Measurements from ENCODE around the gene RPS25. TPM values are rescaled to one million over a fixed set of nuclear protein-coding genes. Genes with fewer than 3 reads are reported as not detected.

Gene RPS25
- total RNA-seq, 1 experiment from 2014 or later = 1,083 TPM

GRCh38 chr11:119023741-119024140 is 5.6 kb upstream of the RPS25 start:
- Histone ChIP-seq H3K4me1 (ENCODE audit: control insufficient read depth, insufficient read depth, low read length) (peaks cover 25% of the 10 kb centered on the region), H3K9me3 (ENCODE audit: control insufficient read depth, insufficient read depth, low read depth, low read length) (no peaks in the 10 kb centered on the region), H3K27ac (ENCODE audit: low read length) (no peak overlapping the region), H3K27me3 (ENCODE audit: control insufficient read depth, insufficient read depth, low read length) (no peaks in the 10 kb centered on the region), H3K36me3 (ENCODE audit: control insufficient read depth, insufficient read depth, low read length) (peaks cover 5% of the 10 kb centered on the region), H3K4me3 (ENCODE audit: low read depth in 2 of 2, low read length in 2 of 2) (no peak overlapping the region)
- ChIA-PET CTCF (no interaction called here), POLR2A (interaction anchor here (1.0 kb wide), 1 partner anchor 110 kb away, joined by 3 read pairs; no protein-coding TSS in a partner anchor)
- ATAC-seq (no peak), DNase-seq (ENCODE audit: low read depth, low spot score) (no peak)
- BruUV-seq (replicated peaks) = no TSS peak
- intact Hi-C loops (cut with micrococcal nuclease; ENCODE audit: unreplicated experiment) (no loop called here), in situ Hi-C loops (cut with HindIII; ENCODE audit: low pct_unique_long_range_greater_than_20kb, low sequenced_read_pairs) (no loop called here)
- TF ChIP-seq TCF7L2 (IDR thresholded peaks at IDR 0.05; ENCODE audit: low read depth, low read length) (0 out of 2 replicates have a peak, but pooled peaks have one; percentile 5), CTCF (IDR thresholded peaks at IDR 0.05) (no peak)

- in situ Hi-C loops (cut with HindIII; ENCODE audit: low pct_unique_long_range_greater_than_20kb, low sequenced_read_pairs) = no loop called here
- Histone ChIP-seq H3K9me3 (ENCODE audit: control insufficient read depth, insufficient read depth, low read depth, low read length) (no peaks in the 10 kb centered on the region), H3K4me3 (ENCODE audit: low read depth in 2 of 2, low read length in 2 of 2) (no peak overlapping the region), H3K4me1 (ENCODE audit: control insufficient read depth, insufficient read depth, low read length) (peaks cover 25% of the 10 kb centered on the region), H3K27me3 (ENCODE audit: control insufficient read depth, insufficient read depth, low read length) (no peaks in the 10 kb centered on the region), H3K27ac (ENCODE audit: low read length) (peak overlapping the region; percentile 30; the same call in 1 of the 2 replicates), H3K36me3 (ENCODE audit: control insufficient read depth, insufficient read depth, low read length) (peaks cover 13% of the 10 kb centered on the region)
- DNase-seq (ENCODE audit: low read depth, low spot score) (no peak), ATAC-seq (no peak)
- intact Hi-C loops (cut with micrococcal nuclease; ENCODE audit: unreplicated experiment) = no loop called here
- TF ChIP-seq REST (IDR thresholded peaks at IDR 0.05; ENCODE audit: insufficient read depth in 1 of 2, low read depth in 2 of 2, low read length in 1 of 2) (no peak), TCF7L2 (IDR thresholded peaks at IDR 0.05; ENCODE audit: low read depth, low read length) (no peak), CTCF (IDR thresholded peaks at IDR 0.05) (no peak), POLR2AphosphoS5 (IDR thresholded peaks at IDR 0.05; ENCODE audit: low read depth, low read length) (no peak), SIN3A (IDR thresholded peaks at IDR 0.05; ENCODE audit: borderline replicate concordance, insufficient read depth, low read depth, low read length) (no peak)
- ChIA-PET CTCF (no interaction called here), POLR2A (interaction anchor here (0.6 kb wide), 1 partner anchor 31 kb away, joined by 5 read pairs; no protein-coding TSS in a partner anchor)
- no TSS peak for BruUV-seq (replicated peaks)
Measured at GRCh38 chr11:119021631-119022030, 3.5 kb upstream of the RPS25 start.

Measured in Panc1 (cell line).